GM21619 (cell line): Measurements from ENCODE around the gene B2M.
"Not testable (repeated sequence)": the region's sequence is repeated elsewhere in the genome, so short reads cannot be mapped to it uniquely, and the experiment has no call there.

Source experiments
- ATAC-seq: cut with Tn5 transposase; IDR thresholded peaks from one replicate; pipeline ENCODE4 v1.9.1; 2021; ENCODE audit not compliant: unreplicated experiment

B2M gene

DNA sequence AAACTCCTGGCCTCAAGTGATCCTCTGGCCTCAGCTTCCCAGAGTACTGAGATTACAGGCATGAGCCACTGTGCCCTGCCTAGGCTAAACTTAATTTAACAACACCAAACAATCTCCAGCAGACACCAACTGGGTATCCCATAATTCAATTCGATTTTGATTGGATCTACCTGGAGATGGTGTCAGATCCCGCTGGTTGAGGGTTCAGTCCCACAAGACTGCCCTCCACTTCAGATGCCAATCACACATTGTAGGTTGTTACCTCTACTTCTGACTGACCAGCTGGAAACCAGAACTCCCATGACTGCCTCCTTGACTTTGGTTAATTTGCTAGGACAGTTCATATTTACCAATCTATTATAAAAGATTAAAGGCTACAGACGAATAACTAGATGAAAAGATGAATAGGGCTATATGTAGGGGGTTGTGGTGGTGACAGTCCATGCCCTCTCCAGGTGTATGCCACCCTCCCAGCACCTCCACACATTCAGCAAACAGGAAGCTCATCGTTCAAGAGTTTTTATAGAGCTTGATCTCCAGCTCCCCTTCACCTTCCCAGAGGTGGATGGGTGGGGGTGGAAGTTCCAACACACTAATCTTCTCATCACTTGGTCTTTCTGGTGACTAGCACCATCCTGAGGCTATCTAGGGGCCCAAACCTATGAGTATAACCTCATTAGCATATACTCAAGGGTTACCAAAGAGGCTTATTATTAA, 9.3 kb downstream of the B2M start:
- ATAC-seq, result no peak

DNA sequence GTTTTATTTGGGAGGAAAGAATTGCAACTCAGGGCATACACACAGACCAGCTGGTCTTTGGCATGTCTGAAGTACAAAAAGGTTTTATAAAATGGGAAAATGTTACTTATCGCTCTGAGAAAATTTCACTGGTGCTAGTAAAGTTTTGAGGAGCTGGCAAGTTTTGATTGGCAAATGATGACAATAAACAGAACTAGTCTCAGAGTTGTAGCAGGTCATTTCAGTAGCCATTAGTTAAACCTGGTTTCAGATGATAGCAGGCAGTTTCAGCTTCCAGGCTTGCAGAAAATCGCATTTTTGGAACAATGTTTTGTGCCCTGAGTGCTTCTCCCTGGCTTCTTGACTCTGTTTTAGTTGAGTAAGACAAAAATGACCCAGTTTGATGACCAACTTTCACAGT, 10.7 kb downstream of the B2M start:
- no peak for ATAC-seq

DNA sequence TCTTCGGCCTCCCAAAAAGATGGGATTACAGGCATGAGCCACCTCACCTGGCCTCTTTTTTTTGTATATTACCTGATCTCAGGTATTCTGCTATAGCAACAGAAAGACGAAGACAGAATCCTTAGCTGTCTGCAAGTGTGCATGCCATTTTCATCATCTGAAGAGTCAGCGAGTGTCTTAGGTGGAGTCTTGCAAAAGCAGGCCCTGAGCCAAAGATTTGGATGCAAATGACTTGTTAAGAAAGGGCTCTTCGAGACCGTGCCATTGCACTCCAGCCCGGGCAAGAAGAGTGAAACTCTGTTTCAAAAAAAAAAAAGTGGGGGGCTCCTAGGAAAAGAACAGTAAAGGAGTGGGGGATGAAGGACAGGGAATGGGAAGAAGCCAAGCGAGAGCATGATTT, 14.8 kb downstream of the B2M start:
- no peak for ATAC-seq

DNA sequence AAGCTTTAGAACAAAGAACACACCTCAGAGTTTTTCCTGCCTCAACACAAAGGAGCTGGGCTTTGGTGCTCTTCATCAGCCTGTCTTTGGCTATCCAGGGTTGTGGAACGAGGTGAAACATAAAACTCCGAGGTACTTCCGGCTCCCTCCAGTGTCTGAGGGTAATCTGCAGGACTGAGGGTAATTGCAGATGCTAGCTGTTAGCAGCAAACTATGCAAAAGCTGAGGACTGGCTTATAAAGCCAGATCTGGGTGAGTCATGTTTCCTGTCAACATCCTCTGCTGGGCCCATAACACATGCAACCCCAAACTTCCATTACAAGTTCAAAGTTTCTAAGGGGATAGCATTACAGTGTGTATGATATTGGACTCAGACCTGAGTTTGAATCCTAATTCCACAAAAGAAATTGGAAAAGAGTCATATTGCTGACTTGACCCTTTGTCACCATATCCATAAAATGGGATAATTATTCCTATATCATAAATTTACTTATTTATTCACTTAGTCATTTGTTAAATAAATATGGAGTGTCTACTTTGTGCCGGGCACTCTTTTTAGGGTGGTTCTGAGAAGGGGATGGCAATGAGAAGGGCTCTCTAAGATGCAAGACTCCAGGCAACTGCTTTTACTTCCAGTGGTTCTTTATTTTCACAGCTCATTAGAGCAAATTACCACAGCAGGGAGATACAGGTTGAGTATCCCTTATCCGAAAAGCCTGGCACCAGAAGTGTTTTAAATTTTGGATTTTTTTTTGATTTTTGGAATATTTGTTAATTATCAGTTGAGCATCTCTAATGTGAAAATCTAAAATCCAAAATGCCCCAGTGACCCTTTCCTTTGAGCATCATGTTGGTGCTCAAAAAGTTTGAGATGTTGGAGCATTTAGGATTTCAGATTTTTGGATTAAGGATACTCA, 15.5 kb downstream of the B2M start:
- peak; percentile 35 for ATAC-seq

DNA sequence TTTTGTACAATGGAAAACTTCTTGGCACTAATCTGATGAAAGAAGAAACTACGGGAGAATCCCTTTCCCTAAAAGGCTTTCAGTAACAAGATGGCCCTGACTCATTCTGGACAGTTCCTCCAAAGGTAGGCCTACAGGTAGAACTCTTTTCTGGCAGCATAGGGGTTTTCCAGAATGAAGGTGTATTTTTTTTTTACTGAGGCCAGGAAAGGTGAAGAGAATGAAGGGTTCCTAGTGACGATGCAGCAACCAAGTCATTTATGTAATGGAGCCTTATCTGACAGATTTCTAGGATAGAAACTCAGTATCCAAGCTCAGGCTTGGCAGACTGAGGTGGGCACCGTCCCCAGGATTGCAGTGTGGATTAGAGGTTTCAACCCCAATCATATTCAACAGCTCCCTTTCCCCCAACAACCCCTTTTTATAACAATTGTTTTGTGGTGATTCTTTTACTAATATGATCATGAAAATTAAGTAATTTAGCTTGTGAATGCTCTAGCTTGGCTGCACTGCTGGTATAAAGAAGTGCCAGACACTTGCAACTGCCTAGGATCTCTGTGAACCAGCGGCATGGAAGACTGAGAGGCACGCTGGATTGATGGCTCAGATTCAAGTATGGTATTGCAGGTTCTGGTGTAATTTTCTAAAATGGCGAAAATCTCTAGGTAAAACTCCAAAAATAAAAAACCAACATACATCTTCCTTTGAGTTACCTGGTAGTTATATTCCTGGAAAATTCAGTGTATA, 16.3 kb downstream of the B2M start:
- ATAC-seq, result no peak

DNA sequence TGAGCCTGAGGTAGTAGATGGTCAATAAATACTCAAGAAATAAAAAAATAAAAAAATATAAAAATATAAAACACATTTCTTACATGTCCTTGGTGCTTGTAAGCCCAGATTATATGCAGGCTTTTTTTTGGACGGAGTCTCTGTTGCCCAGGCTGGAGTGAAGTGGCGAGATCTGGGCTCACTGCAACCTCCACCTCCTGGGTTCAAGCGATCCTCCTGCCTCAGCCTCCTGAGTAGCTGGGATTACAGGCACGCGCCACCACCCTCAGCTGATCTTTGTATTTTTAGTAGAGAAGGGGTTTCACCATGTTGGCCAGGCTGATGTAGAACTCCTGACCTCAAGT, 16.9 kb downstream of the B2M start:
- ATAC-seq, result not testable (repeated sequence)

DNA sequence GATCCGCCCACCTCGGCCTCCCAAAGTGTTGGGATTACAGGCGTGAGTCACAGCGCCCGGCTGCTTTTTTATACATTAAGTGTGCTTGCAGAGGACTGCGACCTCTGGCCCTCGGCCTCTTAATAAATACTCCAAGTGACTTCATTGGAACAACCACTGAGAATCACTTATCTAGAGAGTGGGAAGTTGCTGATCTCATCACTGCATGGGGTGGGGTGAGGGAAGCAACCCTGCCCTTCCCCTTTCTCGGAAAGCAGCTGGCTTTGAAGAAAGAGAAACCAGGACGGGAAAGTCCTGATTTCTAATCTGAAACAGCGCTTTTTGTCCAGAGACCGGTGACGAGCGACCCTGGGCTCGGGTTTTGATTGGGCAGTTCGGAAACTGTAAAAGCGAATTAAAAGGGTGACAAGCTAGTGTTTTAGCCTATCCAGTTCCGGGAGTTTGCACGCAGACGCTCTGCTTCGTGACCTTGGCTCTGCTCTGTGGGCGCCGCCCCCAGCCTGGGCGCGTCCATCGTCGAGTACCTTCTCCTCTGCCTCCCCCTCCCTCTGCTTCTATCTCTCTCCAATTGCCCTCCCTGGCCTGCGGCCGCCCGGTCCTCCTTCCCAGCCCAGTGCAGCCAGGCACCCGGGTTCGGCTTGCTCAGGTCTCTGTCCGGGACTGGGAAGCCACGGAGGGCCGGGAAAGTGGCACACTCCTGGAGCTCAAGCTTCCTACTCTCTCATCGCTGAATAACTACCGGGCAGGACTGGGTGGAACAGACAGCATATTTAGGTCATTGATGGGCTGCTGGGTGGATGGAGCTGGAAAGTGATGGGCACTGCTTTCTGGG, 17.5 kb downstream of the B2M start:
- peak; percentile 67 for ATAC-seq

DNA sequence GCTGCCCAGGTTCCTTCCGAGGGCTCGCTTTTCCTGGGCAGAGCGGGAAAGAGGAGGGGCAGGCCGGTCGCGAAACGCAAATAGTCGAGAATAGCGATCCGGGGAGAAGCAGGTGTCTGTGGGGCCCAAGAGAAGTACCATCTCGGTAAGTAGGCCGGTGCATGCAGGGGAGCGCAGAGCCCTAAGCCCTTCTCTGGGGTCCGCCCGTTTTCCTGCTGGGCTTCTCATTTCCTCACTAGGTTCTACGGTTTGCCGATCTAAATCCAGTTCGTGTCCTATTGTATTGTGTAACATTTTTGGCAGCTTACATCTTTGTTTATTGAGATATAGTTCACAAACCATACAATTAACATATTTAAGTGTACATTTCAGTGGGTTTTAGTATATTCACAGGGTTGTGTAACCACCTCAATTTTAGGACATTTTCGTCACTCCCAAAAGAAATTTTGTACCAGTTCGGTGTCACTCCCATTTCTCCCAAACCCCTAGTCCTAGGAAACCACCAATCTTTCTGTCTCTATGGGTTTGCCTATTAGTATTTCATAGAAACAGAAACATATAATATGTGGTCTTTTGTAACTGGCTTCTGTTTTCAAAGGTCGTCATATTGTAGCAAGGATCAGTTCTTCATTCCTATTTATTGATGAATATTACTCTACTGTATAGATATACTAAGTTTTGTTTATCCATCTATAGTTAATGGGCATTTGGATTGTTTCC, 18.3 kb downstream of the B2M start:
- ATAC-seq, result no peak

DNA sequence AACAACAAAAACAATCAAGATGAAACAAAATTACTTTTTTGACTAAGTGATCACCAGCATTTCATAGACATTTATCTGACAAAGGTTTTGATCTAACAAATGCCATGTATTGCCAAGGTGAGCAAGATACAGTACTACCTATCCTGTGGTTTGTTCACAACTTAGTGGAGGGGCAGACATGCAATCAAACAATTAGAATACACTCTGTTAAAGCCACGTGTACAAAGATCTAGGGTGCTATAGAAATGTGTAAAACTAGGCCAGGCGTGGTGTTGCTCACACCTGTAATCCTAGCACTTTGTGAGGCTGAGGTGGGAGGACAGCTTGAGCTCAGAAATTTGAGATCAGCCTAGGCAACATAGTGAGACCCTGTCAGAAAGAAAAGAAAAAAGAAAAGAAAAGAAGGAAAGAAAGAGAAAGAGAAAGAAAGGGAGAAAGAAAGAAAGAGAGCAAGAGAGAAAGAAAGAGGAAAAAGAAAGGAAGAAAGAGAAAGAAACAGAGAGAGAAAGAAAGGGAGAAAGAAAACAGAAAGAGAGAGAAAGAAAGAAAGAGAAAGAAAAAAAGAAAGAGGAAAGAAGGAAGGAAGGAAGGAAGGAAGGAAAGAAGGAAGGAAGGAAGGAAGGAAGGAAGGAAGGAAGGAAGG, 23.6 kb downstream of the B2M start:
- ATAC-seq, result no peak

DNA sequence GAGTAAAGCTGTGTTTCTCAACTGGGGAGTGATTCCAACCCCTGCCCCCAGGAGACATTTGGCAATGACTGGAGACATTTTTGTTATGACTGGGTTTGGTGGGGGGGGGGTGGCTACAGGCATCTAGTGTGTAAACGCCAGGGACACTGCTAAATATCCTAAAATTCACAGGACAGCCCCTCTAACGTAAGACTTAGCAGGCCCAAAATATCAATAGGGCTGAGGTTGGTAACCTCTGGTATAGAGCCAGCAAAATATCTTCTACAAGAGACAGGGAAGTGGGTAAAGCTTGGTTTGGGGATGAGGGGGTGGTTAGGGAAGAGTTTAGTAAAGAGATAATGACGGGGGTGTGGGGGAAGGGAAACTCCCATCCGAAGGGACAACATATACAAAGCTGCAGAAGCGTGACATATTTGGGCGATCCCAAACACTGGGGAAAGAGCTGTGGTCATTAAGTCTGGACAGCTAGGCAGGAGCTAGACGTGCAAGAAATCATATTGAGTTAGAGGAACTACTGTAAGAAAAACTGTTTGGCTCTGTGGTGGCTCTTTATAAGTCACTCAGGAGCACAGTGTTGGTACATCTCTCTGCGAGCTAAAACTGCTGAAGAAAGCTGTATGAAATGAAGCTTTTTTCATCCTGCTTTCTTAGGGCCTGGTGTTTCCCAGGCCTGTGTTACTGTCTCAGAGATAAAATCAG, 24.3 kb downstream of the B2M start:
- ATAC-seq, result no peak

DNA sequence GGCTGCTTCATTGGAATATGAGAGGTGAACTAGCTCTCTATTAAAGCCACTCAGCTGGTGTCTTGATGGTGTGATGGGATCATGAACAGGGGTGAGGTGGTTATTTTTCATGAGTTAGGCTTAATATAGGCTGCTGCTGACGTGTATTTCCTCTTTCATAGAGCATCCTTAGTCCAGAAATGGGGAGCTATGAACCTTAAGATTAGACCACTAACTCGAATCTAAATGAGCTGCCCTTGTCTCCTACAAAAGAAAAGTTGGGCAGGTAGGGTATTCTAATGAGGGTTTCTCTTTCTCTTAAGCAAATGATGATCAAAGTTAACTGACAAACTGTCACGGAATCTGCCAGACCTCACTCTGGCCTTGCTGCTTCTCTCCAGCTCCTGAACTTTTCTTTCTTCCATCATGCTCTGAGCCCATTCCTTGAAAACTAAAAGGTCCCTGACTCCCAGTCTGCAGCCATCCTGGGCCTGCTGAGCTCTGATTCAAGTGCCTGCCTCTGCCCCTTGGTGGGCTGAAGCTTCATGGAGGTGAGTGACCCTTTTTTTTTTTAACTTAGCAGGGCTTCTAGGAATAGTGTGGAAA, 25.0 kb downstream of the B2M start, which contains the start of gene TRIM69:
TSS of gene TRIM69 (plus strand) at position 348 of the 585 bp plus-strand sequence. CDS start at position 525, 177 bp downstream.
- ATAC-seq, result no peak

DNA sequence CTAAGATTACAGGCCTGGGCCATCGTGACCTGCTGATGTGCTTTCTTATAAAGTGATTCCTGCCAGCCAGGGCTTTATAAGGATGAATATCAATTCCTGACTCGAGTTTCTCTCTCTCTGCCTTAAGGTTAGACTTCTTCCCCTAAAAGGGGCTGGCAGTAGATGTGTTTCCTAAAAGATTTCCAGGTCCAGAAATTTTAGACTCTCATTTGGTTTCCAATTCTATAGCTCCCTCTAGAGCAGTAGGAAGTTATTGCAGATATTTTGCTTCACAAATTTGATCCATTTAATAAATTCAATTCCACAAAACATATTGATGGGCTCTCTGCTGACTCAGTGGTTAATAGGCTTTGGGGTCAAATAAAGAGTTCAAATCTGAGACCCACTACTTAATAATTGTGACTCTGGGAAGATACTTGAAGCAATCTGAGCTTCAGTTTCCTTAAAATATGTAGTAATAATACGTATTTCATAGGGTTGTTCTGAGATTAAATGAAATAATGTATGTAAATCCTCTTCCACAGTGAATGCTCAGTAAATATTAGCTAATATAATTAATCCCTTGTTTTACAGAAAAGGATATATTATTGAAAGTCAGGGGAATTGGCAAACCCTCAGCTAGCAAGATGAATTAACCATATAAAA, 27.1 kb downstream of the B2M start:
- ATAC-seq, result no peak

DNA sequence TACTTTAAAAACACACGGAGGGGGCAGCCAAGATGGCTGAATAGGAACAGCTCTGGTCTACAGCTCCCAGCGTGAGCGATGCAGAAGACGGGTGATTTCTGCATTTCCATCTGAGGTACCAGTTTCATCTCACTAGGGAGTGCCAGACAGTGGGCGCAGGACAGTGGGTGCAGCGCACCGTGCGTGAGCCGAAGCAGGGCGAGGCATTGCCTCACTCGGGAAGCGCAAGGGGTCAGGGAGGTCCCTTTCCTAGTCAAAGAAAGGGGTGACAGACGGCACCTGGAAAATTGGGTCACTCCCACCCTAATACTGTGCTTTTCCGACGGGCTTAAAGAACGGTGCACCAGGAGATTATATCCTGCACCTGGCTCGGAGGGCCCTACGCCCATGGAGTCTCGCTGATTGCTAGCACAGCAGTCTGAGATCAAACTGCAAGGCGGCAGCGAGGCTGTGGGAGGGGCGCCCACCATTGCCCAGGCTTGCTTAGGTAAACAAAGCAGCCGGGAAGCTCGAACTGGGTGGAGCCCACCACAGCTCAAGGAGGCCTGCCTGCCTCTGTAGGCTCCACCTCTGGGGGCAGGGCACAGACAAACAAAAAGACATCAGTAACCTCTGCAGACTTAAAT, 28.0 kb downstream of the B2M start:
- ATAC-seq, result not testable (repeated sequence)

DNA sequence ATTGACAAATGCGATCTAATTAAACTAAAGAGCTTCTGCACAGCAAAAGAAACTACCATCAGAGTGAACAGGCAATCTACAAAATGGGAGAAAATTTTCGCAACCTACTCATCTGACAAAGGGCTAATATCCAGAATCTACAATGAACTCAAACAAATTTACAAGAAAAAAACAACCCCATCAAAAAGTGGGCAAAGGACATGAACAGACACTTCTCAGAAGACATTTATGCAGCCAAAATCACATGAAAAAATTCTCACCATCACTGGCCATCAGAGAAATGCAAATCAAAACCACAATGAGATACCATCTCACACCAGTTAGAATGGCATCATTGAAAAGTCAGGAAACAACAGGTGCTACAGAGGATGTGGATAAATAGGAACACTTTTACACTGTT, 32.1 kb downstream of the B2M start:
- not testable (repeated sequence) for ATAC-seq

DNA sequence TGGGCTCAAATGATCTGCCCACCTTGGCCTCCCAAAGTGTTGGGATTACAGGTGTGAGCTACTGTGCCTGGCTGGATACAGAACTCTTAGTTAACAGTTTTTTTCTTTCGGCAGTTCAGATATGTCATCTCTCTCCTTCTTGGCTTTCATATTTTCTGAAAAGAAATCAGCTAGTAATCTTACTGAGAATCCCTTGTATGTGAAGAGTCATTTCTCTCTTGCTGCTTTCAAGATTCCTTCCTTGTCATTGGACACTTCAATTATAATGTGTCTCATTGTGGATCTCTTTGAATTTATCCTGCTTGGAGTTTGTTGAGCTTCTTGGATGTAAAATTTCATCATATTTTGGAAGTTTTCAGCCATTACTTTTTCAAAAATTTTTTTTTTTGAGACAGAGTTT, 42.0 kb downstream of the B2M start:
- ATAC-seq, result no peak

DNA sequence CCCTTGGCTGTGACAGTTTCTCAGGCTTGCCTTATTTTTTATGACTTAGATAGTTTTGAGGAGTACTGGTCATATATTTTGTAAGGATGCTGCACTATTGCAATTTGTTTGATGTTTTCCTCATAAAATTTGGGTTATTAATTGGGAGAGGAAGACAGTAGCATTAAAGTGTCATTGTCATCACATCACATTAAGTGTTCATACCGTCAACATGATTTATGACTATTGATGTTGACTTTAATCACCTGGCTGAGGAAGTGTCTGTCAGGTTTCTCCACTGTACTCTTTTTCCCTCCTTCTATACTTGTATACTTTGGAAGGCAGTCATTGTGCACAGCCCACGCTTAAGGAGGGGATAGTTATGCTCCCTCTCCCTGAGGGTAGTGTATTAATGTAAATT, 51.9 kb downstream of the B2M start:
- no peak for ATAC-seq

DNA sequence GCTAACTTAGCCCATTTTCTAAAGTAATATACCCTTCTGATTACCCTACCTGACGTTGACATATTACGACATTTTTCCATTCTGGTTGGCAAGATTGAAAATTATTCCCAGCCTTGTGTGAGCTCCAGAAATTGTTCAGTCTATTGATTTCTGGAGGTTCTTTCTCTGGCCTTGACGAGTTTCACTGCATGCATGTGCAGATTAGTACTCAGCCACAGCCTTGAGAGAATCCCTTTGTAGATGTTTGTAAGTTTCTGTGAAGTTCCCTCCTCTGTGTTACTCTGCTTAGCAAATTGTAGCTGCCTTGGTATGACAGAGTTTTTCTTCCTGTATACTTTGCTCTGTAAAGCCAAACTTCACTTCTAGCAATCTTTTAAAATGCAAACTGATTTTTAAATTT, 52.5 kb downstream of the B2M start:
- ATAC-seq, result no peak

DNA sequence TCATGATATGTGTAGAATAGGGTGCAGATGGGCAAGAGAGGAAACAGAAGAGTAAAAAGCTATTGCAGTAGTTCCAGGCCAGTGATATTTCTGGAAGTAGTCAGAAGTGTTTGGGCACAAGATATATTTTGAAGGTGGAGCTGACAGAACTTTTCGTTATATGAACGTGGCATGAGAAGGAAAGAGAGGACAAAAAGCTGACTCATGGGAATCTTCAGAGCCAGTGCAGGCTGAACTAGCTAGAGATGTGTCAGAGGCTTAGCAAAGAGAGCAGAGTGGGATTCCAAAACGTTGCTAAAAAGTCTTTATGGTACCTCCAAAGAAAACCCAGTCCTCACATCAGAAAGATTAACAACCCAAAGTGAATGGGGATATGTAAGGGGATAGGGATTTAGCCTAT, 53.7 kb downstream of the B2M start:
- ATAC-seq, result no peak
